Midbrain (tissue), 1 donor: Measurements from ENCODE around the gene GNG5.
"Not testable (repeated sequence)": the region's sequence is repeated elsewhere in the genome, so short reads cannot be mapped to it uniquely, and the experiment has no call there.

Experiments
- DNase-seq: peaks from one replicate; lab custom pipeline; 2025; lab: John Stamatoyannopoulos, UW

Gene GNG5

GRCh38 chr1:84488107-84488506 is 18.3 kb downstream of the GNG5 start:
- DNase-seq = no peak

- DNase-seq = no peak
These were observed 25.1 kb downstream of the GNG5 start for GRCh38 chr1:84481317-84481716.

GRCh38 chr1:84480650-84481049 is 25.7 kb downstream of the GNG5 start:
- no peak for DNase-seq

GRCh38 chr1:84479998-84480397 is 26.4 kb downstream of the GNG5 start:
- DNase-seq = no peak

- peak; percentile 79 for DNase-seq
These were observed 27.2 kb downstream of the GNG5 start, which contains the start of gene RPF1 for GRCh38 chr1:84478876-84479868. Gene RPF1, plus strand, starts transcription at chr1:84479266. Its CDS starts 16 bp downstream, at chr1:84479282.

GRCh38 chr1:84476225-84476624 is 30.2 kb downstream of the GNG5 start:
- no peak for DNase-seq

- no peak for DNase-seq
These were observed 39.1 kb downstream of the GNG5 start for GRCh38 chr1:84467298-84467697.

DNA sequence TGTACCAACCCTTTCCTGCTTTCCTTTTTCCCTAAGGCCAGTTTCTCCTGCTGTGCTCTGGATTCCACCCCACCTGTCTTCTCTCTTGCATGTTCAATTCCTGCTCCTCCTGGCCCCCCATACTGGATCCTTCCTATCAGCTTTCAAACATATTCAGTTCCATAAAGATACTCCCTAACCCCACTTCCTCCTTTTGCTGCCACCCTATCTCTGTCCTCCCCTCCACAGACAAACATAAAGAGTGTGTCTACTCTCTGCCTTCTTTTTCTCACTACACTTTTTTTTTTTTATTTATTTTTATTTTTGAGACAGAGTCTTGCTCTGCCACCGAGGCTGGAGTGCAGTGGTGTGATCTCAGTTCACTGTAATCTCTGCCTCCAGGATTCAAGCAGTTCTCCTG is 44.3 kb downstream of the GNG5 start:
- no peak for DNase-seq

DNA sequence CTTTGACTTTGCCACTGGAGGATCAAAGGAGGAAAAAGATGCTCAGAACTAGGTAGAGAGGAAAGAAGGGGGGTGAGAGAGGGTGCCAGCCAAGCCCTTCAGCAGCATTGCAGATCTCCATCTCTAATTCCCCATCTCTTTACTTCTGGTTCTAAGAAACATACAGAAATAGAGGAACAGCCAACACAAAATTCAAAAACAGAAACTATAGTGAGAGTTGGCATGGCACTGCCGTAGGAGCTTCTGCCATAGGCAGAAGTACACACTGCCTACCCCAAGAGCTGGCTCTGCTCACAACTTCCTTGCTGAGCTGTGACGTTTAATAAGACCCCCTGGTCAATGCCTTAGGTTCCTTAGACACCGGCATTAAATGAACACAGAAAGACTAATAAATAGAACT is 53.9 kb downstream of the GNG5 start:
- no peak for DNase-seq

DNA sequence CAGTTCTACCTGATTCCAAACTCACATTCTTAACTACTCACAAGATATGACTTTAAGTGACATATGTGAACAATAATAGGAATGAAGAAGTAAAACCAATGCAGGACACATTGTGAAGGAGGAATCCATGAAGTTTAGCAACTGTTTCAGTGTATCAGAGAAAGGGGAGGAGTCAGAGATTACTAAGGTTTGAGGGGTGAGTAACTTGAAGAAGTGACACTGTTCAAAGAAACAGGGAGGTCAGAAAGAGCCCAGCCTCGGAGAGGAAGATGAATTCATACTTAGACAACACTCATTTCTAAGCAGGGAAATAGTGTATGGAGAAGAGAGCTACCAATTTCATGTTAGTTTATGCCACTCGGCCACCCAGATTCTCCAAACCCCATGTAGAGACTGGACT is 55.5 kb downstream of the GNG5 start:
- no peak for DNase-seq

GRCh38 chr1:84448704-84449103 is 57.7 kb downstream of the GNG5 start:
- not testable (repeated sequence) for DNase-seq
